HepG2 (cell line): Measurements from ENCODE around the gene CSNK1D.

Experiments
- NFE2 ChIP-seq: sonication (generic); formaldehyde crosslinking; IDR thresholded peaks from 2 replicates; pipeline ENCODE4 v1.4.0; 2020; ENCODE audit warnings: missing genetic modification reagents
- NFYB ChIP-seq: sonication (generic); formaldehyde crosslinking; IDR thresholded peaks from 2 replicates; pipeline ENCODE4 v1.4.0; 2020; ENCODE audit warnings: missing genetic modification reagents
- ZNF263 ChIP-seq: sonication (generic); formaldehyde crosslinking; IDR thresholded peaks from 2 replicates; pipeline ENCODE4 v1.4.0; 2020; ENCODE audit warnings: missing genetic modification reagents
- ZNF274 ChIP-seq: sonication (generic); formaldehyde crosslinking; IDR thresholded peaks from 2 replicates; pipeline ENCODE4 v1.5.1; 2020; ENCODE audit warnings: mild to moderate bottlenecking, missing genetic modification reagents
- ZNF44 ChIP-seq: sonication (generic); formaldehyde crosslinking; IDR thresholded peaks from 2 replicates; pipeline ENCODE4 v1.5.1; 2020; ENCODE audit warnings: mild to moderate bottlenecking, missing genetic modification reagents
- ZNF510 ChIP-seq: sonication (generic); formaldehyde crosslinking; IDR thresholded peaks from 2 replicates; pipeline ENCODE4 v1.4.0; 2020; ENCODE audit warnings: low read depth, mild to moderate bottlenecking, missing genetic modification reagents
- ZZZ3 ChIP-seq: sonication (generic); formaldehyde crosslinking; IDR thresholded peaks from 2 replicates; pipeline ENCODE4 v1.4.0; 2020; ENCODE audit warnings: missing genetic modification reagents, mild to moderate bottlenecking, borderline replicate concordance
- TF ChIP-seq, protein P1 (sequence below), 2 experiments: IDR thresholded peaks; 2 replicates each; pipeline ENCODE4 v1.6.1; 2011 to 2012; ENCODE audit warnings: low read length in 2 of 2, borderline replicate concordance in 1 of 2, low read depth in 1 of 2, mild to moderate bottlenecking in 1 of 2, moderate library complexity in 1 of 2
- TF ChIP-seq, protein P2 (sequence below): sonication (generic); formaldehyde crosslinking; IDR thresholded peaks from 2 replicates; pipeline ENCODE4 v1.9.0; 2021; ENCODE audit warnings: missing genetic modification reagents, borderline replicate concordance
- TF ChIP-seq, protein P3 (sequence below): sonication (generic); formaldehyde crosslinking; IDR thresholded peaks from 2 replicates; pipeline ENCODE4 v1.4.0; 2020; ENCODE audit warnings: mild to moderate bottlenecking, missing genetic modification reagents

DNA sequence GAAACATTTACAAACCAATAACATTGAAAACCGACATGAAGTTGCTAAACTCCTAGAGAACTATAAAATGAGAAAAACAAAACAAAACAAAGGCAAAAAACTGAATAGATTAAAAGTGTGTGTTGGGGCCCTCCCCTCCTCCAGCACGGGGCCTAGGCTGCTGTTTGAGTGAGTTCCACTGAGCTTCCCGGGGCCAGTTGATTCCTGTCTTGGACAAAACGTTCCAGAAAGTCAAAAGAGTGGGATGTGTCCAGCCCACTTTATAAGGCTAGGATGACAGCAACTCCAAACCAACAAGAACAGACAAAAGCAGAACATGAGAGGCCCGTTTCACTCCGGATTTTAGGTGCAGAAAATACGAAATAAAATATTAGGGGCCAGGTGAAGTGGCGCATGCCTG is 11.6 kb upstream of the CSNK1D start:
- TF ChIP-seq ZZZ3 (no peak), NFE2 (CRISPR knock-in tag) (no peak), ZNF263 (no peak), ZNF510 (CRISPR knock-in tag) (no peak), ZNF44 (no peak), ZNF274 (CRISPR knock-in tag) (no peak), NFYB (CRISPR knock-in tag) (no peak)
- TF ChIP-seq, protein P1, sequence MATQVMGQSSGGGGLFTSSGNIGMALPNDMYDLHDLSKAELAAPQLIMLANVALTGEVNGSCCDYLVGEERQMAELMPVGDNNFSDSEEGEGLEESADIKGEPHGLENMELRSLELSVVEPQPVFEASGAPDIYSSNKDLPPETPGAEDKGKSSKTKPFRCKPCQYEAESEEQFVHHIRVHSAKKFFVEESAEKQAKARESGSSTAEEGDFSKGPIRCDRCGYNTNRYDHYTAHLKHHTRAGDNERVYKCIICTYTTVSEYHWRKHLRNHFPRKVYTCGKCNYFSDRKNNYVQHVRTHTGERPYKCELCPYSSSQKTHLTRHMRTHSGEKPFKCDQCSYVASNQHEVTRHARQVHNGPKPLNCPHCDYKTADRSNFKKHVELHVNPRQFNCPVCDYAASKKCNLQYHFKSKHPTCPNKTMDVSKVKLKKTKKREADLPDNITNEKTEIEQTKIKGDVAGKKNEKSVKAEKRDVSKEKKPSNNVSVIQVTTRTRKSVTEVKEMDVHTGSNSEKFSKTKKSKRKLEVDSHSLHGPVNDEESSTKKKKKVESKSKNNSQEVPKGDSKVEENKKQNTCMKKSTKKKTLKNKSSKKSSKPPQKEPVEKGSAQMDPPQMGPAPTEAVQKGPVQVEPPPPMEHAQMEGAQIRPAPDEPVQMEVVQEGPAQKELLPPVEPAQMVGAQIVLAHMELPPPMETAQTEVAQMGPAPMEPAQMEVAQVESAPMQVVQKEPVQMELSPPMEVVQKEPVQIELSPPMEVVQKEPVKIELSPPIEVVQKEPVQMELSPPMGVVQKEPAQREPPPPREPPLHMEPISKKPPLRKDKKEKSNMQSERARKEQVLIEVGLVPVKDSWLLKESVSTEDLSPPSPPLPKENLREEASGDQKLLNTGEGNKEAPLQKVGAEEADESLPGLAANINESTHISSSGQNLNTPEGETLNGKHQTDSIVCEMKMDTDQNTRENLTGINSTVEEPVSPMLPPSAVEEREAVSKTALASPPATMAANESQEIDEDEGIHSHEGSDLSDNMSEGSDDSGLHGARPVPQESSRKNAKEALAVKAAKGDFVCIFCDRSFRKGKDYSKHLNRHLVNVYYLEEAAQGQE (IDR thresholded peaks at IDR 0.05; ENCODE audit: borderline replicate concordance in 1 of 2, low read depth in 1 of 2, low read length in 2 of 2) = no peak
- TF ChIP-seq, protein P2, sequence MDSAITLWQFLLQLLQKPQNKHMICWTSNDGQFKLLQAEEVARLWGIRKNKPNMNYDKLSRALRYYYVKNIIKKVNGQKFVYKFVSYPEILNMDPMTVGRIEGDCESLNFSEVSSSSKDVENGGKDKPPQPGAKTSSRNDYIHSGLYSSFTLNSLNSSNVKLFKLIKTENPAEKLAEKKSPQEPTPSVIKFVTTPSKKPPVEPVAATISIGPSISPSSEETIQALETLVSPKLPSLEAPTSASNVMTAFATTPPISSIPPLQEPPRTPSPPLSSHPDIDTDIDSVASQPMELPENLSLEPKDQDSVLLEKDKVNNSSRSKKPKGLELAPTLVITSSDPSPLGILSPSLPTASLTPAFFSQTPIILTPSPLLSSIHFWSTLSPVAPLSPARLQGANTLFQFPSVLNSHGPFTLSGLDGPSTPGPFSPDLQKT = no peak
- TF ChIP-seq, protein P3, sequence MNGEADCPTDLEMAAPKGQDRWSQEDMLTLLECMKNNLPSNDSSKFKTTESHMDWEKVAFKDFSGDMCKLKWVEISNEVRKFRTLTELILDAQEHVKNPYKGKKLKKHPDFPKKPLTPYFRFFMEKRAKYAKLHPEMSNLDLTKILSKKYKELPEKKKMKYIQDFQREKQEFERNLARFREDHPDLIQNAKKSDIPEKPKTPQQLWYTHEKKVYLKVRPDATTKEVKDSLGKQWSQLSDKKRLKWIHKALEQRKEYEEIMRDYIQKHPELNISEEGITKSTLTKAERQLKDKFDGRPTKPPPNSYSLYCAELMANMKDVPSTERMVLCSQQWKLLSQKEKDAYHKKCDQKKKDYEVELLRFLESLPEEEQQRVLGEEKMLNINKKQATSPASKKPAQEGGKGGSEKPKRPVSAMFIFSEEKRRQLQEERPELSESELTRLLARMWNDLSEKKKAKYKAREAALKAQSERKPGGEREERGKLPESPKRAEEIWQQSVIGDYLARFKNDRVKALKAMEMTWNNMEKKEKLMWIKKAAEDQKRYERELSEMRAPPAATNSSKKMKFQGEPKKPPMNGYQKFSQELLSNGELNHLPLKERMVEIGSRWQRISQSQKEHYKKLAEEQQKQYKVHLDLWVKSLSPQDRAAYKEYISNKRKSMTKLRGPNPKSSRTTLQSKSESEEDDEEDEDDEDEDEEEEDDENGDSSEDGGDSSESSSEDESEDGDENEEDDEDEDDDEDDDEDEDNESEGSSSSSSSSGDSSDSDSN = no peak
